ENCODE measurements around the gene LRRC51. TPM values are rescaled to one million over a fixed set of nuclear protein-coding genes. Genes with fewer than 3 reads are reported as not detected.

LRRC51 gene
- total RNA-seq, 4 donors from 2014 or later = 3.8 to 10.2 (median 9.6) TPM; not detected in 1

DNA sequence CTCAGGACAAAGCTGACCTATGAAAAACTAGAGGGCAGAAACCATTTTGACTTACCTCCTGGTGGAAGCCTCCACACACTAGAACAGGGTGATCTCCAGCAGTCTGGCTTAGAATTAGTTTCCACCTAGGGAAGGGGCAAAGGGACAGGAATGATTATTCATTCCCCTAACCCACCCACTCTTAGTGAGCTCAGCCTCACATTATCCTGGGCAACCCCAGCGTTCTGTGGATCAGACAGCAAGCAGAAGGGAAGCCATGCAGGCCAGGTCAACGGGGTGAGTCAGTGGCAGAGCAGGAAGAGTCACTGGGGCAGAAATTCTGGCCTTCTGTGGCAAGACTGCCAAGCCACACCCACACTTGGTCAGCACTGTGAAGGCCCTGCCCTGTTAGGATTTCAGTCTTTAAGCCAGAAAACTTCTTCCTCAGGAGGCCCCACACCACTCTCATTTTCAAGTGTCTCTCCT is 10.8 kb upstream of the LRRC51 start:
- peak; percentile 80 to 86 for DNase-seq
- TF ChIP-seq, protein P1, sequence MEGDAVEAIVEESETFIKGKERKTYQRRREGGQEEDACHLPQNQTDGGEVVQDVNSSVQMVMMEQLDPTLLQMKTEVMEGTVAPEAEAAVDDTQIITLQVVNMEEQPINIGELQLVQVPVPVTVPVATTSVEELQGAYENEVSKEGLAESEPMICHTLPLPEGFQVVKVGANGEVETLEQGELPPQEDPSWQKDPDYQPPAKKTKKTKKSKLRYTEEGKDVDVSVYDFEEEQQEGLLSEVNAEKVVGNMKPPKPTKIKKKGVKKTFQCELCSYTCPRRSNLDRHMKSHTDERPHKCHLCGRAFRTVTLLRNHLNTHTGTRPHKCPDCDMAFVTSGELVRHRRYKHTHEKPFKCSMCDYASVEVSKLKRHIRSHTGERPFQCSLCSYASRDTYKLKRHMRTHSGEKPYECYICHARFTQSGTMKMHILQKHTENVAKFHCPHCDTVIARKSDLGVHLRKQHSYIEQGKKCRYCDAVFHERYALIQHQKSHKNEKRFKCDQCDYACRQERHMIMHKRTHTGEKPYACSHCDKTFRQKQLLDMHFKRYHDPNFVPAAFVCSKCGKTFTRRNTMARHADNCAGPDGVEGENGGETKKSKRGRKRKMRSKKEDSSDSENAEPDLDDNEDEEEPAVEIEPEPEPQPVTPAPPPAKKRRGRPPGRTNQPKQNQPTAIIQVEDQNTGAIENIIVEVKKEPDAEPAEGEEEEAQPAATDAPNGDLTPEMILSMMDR (IDR thresholded peaks at IDR 0.05) = no peak
- TF ChIP-seq POLR2A (IDR thresholded peaks at IDR 0.05) = peak in 1 of 2 donors; percentile 18
- no peaks in the 10 kb centered on the region for H3K36me3 ChIP-seq
- H3K4me3 ChIP-seq = no peak overlapping the region
- H3K4me1 ChIP-seq = peaks cover 0 to 15% of the 10 kb centered on the region in 2 donors
- H3K27me3 ChIP-seq = no peaks in the 10 kb centered on the region
- intact Hi-C loops (cut with DNase I; ENCODE audit: low total_unique reads) = no loop called here
- H3K27ac ChIP-seq = peak overlapping the region; percentile 80 to 82
- H3K9me3 ChIP-seq = no peaks in the 10 kb centered on the region

DNA sequence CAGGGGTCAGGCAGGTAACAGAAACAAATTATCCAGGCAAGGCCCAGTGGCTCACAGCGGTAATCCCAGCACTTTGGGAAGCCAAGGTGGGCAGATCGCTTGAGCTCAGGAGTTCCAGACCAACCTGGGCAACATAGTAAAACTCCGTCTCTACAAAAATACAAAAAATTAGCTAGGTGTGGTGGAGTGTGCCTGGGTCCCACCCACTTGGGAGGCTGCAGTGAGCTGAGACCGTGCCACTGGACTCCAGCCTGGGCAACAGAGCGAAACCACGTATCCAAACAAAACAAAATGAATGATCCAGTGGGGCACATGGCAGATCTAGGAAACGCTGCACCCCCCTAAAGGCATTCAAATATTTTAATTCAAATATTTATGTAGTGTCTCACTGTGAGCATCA is 10.2 kb upstream of the LRRC51 start:
- TF ChIP-seq POLR2A (IDR thresholded peaks at IDR 0.05) = no peak
- TF ChIP-seq, protein P1 (IDR thresholded peaks at IDR 0.05) = no peak
- no peaks in the 10 kb centered on the region for H3K27me3 ChIP-seq
- peak overlapping the region; percentile 80 to 82 for H3K27ac ChIP-seq
- DNase-seq = no peak
- H3K4me3 ChIP-seq = no peak overlapping the region
- intact Hi-C loops (cut with DNase I; ENCODE audit: low total_unique reads) = no loop called here
- H3K4me1 ChIP-seq = peaks cover 0 to 15% of the 10 kb centered on the region in 2 donors
- H3K36me3 ChIP-seq = no peaks in the 10 kb centered on the region
- no peaks in the 10 kb centered on the region for H3K9me3 ChIP-seq

DNA sequence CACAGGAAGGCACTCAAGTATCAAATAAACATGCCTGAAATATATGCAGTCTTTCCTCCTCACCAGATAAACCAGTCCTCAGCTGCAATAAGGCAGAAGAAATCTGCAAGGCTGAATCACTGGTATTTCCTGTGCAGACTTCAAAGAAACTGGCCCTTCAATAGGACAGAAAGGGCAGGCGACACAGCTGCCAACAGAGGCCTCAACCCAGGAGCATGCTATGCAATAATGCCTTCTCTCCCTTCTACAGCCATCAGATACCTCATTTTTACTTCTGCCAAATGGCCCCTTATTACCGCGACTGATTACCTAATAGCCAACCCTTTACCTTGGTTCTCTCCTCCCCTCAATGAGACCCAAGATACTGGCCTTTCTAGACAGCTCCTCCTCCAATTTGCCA is 8.3 kb upstream of the LRRC51 start:
- Histone ChIP-seq H3K27ac (peak overlapping the region; percentile 25 to 82), H3K9me3 (no peaks in the 10 kb centered on the region), H3K36me3 (no peaks in the 10 kb centered on the region), H3K27me3 (no peaks in the 10 kb centered on the region), H3K4me1 (peaks cover 0 to 15% of the 10 kb centered on the region in 2 donors), H3K4me3 (no peak overlapping the region)
- no peak for DNase-seq
- intact Hi-C loops (cut with DNase I; ENCODE audit: low total_unique reads) = no loop called here
- TF ChIP-seq POLR2A (IDR thresholded peaks at IDR 0.05) = no peak
- TF ChIP-seq, protein P1 (IDR thresholded peaks at IDR 0.05) = no peak

DNA sequence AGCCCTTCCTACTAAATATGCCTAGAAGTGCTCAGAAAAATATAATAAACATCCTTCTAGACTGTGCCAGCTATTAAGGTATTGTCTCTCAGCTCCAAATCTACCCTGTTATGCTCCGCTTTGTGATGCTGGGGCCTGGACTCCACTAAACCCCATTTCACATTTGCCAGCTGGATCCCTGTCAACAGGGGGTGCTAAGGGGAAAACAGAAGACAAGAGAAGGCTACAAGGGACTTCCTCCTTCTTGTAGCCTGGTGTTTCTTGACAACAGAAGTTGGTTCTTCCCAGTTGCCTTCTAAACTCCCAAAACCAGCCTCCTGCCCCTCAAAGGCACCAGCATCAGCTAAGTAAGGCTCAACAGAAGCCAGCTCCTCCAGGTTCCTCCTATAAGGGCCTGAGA is 5.5 kb upstream of the LRRC51 start:
- H3K4me1 ChIP-seq = peaks cover 0 to 4% of the 10 kb centered on the region in 2 donors
- H3K36me3 ChIP-seq = no peaks in the 10 kb centered on the region
- no peak overlapping the region for H3K4me3 ChIP-seq
- intact Hi-C loops (cut with DNase I; ENCODE audit: low total_unique reads) = loop anchor here (5.0 kb wide), 1 partner anchor 33 kb away; no protein-coding TSS in a partner anchor
- TF ChIP-seq POLR2A (IDR thresholded peaks at IDR 0.05) = no peak
- TF ChIP-seq, protein P1 (IDR thresholded peaks at IDR 0.05) = no peak
- no peak for DNase-seq
- H3K27ac ChIP-seq = no peak overlapping the region
- no peaks in the 10 kb centered on the region for H3K27me3 ChIP-seq
- no peaks in the 10 kb centered on the region for H3K9me3 ChIP-seq

DNA sequence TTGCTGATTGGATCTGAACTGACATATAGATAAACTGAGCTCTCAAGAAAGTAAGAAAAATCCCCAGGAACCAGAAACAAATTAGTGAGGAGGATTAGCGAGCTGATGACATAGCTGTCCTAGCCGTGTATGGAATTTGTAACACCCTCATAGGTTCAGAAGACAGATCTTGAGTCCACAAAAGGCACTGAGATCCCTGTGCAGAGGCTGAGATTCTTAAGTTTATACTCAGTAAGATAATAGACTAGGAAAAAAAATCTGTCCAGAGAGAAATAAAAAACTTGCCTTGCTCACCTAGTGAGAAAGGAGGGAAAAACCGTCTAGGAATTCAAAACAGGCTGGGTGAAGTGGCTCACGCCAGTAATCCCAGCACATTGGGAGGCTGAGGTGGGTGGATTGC is 4.9 kb upstream of the LRRC51 start:
- intact Hi-C loops (cut with DNase I; ENCODE audit: low total_unique reads) = loop anchor here (5.0 kb wide), 1 partner anchor 33 kb away; no protein-coding TSS in a partner anchor
- no peaks in the 10 kb centered on the region for H3K4me1 ChIP-seq
- H3K36me3 ChIP-seq = no peaks in the 10 kb centered on the region
- H3K27ac ChIP-seq = no peak overlapping the region
- no peak overlapping the region for H3K4me3 ChIP-seq
- no peaks in the 10 kb centered on the region for H3K9me3 ChIP-seq
- TF ChIP-seq, protein P1 (IDR thresholded peaks at IDR 0.05) = no peak
- TF ChIP-seq POLR2A (IDR thresholded peaks at IDR 0.05) = no peak
- DNase-seq = no peak
- no peaks in the 10 kb centered on the region for H3K27me3 ChIP-seq

Measured in uterus (tissue), 4 donors.